Right hindlimb (tissue), 1 donor: ENCODE data around the gene NR3C2.

Experiments used
- DNase-seq: peaks from one replicate; pipeline ENCODE4 v3.0.0-alpha.2; 2018

The NR3C2 gene

GRCh38 chr4:148041606-148042329, 400.4 kb downstream of the NR3C2 start:
- DNase-seq = no peak

GRCh38 chr4:148034813-148035212, 407.4 kb downstream of the NR3C2 start:
- no peak for DNase-seq

- no peak for DNase-seq
Measured at GRCh38 chr4:148030193-148030873, 411.9 kb downstream of the NR3C2 start.

GRCh38 chr4:148029781-148030180, 412.4 kb downstream of the NR3C2 start:
- DNase-seq = no peak
